NCI-H524 treated with DMSO at 0.1 percent for 48 hours (cell line): ENCODE measurements around the gene CD247.
"Not testable (repeated sequence)": the region's sequence is repeated elsewhere in the genome, so short reads cannot be mapped to it uniquely, and the experiment has no call there.

Experiments
- DNase-seq: peaks from one replicate; lab custom pipeline; 2025; lab: John Stamatoyannopoulos, UW

CD247 gene

GRCh38 chr1:167518331-167518700 is at the start of gene CD247:
CD247 (minus strand) TSS chr1:167518529; CDS start chr1:167518465, 64 bp downstream.
- no peak for DNase-seq

- no peak for DNase-seq
Measured at GRCh38 chr1:167567663-167568062, 49.3 kb upstream of the CD247 start.

- no peak for DNase-seq
Measured at GRCh38 chr1:167566766-167567165, 48.4 kb upstream of the CD247 start.

- DNase-seq, result no peak
Measured at GRCh38 chr1:167565922-167566321, 47.6 kb upstream of the CD247 start.

- no peak for DNase-seq
Measured at GRCh38 chr1:167564612-167565270, 46.4 kb upstream of the CD247 start.

GRCh38 chr1:167563579-167564246 is 45.4 kb upstream of the CD247 start:
- DNase-seq, result no peak

- no peak for DNase-seq
Measured at GRCh38 chr1:167562702-167563101, 44.4 kb upstream of the CD247 start.

- no peak for DNase-seq
Measured at GRCh38 chr1:167561753-167562152, 43.4 kb upstream of the CD247 start.

GRCh38 chr1:167555971-167556714 is 37.8 kb upstream of the CD247 start:
- no peak for DNase-seq

GRCh38 chr1:167555072-167555471 is 36.7 kb upstream of the CD247 start:
- not testable (repeated sequence) for DNase-seq

GRCh38 chr1:167554028-167554779 is 35.9 kb upstream of the CD247 start:
- no peak for DNase-seq

GRCh38 chr1:167553136-167554027 is 35.1 kb upstream of the CD247 start, which contains the start of gene CREG1:
CREG1 (minus strand) TSS chr1:167553762.
- peak; percentile 57 for DNase-seq

GRCh38 chr1:167551362-167551761 is 33.0 kb upstream of the CD247 start:
- DNase-seq, result no peak

GRCh38 chr1:167548059-167548932 is 30.0 kb upstream of the CD247 start:
- no peak for DNase-seq

GRCh38 chr1:167546935-167547334 is 28.6 kb upstream of the CD247 start:
- no peak for DNase-seq

GRCh38 chr1:167545349-167545748 is 27.0 kb upstream of the CD247 start:
- no peak for DNase-seq

GRCh38 chr1:167544447-167545093 is 26.2 kb upstream of the CD247 start:
- no peak for DNase-seq

GRCh38 chr1:167543199-167543990 is 25.1 kb upstream of the CD247 start:
- DNase-seq, result no peak
